Measurements from ENCODE around the gene COLEC12. TPM values are rescaled to one million over a fixed set of nuclear protein-coding genes. Genes with fewer than 3 reads are reported as not detected.

COLEC12 gene
- total RNA-seq, 1 donor from 2014 or later, result 36.7 TPM

DNA sequence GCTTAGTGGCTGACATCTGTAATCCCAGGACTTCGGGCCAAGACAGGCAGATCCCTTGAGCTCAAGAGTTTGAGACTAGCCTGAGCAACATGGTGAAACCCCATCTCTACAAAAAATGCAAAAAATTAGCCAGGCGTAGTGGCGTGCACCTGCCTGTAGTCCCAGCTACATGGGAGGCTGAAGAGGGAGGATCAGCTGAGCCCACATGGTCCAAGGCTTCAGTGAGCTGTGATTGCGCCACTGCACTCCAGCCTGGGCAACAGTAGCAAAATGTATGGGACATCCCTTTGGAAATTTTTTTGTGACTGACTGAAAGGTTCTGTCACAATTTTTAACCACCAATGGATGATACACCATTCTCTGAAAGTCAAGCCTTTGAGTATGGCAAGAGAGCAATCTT lies 6.3 kb upstream of the COLEC12 start:
- DNase-seq (ENCODE audit: low spot score), result no peak

- no peak for DNase-seq (ENCODE audit: low spot score)
Measured at GRCh38 chr18:506264-506663, 5.8 kb upstream of the COLEC12 start.

DNA sequence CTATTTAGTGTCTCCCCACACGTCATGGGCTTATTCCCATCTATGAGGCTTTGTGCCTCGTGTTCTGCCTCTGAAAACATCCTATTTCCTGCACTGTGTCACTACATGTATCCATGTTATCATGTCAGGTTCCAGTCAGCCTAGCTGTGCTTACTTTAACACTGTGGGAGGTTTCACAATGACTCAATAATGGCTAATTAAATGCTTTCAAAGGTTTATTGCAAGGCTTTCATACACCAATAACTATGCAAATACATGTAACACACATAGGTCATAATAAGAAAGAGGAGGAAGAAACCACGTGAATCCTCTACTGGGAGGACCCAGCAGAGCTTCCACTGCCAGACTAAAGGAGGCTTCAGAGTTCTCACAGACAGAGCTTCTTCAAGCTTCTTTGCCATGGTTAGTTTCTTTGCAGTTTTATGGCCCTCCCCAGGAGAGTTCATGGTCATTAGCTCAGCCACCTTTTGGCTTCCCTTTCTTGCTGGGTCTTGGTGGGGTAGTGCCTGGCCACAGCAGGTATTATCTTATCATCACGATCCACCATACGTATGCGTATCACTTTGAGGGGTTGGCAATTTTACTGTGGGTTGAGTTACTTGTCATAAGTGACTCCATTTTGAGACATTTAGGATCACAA lies 5.1 kb upstream of the COLEC12 start:
- DNase-seq (ENCODE audit: low spot score), result no peak

DNA sequence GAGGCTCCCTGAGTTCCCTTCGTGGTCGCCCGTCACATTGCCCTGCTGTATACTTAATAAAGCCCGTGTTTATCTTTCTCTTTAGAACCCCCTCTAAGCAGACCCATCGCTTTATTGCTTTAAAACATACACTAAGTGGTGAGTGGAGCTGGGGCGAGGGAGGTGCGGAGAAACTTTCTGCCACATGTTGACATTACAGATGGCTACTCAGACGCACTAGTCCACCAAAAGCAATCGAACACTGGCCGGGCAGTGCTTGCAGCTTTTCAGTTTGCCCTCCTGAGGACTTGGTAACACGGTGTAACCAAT lies 859 bp upstream of the COLEC12 start:
- no peak for DNase-seq (ENCODE audit: low spot score)

GRCh38 chr18:499776-500631 lies 497 bp downstream of the COLEC12 start:
- DNase-seq (ENCODE audit: low spot score), result no peak

DNA sequence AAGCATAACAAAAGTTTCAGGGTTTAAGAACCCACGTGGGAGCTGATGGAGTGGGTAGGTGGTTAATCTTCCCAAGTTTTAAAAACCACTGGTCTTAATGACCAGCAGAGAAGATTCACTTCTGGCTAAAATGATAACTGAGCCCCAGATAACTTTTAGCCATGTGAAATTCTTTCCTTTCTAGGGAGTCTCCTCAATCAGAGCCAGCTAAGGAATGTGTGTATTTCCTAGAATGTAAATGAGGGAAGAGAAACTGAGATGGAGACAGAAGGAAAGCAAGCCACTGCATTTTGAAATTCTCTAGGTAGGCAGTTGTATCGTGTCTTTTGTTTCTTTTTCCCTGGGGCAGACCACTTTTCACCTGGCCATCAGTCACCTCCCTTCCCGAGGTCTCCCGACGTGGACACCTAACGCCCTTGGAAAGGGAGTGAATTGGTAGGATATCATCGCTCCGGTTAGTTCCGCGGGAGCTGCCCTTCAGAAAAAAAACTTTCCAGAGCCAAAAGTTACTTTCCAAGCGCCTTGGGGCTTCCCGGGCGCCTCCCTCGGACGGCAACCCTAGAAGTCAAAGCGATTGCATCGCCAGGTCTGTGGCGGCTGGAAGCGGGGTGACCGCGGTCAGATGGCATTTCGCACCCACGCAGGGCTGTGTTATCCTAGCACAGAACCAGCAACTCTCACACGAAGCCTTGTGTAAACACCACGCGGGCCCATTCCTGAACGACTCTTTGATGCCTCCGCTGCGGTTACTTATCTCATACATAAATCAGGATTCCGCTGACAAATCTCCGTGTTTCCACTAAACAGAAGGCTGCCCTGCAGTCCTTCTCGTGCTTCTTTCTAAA lies 1.3 kb downstream of the COLEC12 start:
- no peak for DNase-seq (ENCODE audit: low spot score)

DNA sequence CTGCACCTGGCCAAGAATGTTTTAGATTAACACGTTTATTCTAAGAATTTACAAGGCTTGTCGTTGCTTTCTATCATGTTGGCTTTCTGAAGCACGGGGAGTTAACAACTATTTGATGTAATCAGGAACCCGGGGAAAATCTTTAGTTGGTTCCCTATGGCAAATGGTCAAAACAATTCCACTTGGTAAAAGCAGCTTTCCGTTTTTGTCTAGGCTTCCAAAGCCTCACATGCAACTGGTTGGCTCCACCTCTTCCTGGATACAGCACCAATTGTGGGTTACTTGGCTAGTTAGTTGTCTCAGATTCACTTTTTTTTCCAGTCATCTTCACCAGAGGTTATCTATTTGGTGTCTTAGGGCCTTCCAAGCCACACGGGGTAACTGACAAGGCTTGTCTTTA lies 2.8 kb downstream of the COLEC12 start:
- DNase-seq (ENCODE audit: low spot score), result no peak

DNA sequence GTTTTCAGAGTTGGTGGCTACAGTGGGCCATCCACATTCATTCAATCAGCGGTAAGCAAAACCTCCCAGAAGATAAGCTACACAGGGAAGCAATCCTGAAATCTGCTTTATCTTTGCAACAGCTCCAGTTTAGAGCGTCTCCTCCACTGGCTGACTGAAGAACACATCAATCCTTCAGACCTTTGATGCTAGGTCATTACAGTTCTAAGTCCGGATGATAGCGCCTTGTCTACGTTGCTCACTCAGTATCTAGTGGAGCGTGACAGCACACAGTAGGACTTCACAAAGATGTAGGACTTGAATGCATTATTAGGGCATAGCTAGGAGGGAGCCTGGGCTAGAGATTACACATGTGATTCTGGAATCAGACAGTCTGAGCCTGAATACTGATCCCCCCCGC lies 5.0 kb downstream of the COLEC12 start:
- DNase-seq (ENCODE audit: low spot score), result no peak

DNA sequence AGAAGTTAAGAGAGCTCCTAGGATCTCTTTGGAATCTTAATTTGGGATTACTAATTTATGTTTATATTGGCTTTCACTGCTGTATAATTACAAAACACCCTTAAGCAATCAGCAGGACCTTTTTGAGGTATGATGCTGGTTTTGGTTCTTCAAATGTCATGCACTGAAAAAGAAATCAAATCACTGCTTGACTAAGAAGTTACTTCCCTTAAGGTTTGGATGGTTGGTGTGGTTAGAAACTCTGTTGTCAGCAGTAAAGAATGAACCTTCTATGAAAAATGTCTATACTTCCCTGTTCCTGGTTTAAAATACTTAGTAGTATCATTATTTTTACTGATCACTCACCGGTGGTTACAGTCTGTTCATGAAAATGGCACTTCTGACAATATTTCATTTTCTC lies 5.5 kb downstream of the COLEC12 start:
- no peak for DNase-seq (ENCODE audit: low spot score)

DNA sequence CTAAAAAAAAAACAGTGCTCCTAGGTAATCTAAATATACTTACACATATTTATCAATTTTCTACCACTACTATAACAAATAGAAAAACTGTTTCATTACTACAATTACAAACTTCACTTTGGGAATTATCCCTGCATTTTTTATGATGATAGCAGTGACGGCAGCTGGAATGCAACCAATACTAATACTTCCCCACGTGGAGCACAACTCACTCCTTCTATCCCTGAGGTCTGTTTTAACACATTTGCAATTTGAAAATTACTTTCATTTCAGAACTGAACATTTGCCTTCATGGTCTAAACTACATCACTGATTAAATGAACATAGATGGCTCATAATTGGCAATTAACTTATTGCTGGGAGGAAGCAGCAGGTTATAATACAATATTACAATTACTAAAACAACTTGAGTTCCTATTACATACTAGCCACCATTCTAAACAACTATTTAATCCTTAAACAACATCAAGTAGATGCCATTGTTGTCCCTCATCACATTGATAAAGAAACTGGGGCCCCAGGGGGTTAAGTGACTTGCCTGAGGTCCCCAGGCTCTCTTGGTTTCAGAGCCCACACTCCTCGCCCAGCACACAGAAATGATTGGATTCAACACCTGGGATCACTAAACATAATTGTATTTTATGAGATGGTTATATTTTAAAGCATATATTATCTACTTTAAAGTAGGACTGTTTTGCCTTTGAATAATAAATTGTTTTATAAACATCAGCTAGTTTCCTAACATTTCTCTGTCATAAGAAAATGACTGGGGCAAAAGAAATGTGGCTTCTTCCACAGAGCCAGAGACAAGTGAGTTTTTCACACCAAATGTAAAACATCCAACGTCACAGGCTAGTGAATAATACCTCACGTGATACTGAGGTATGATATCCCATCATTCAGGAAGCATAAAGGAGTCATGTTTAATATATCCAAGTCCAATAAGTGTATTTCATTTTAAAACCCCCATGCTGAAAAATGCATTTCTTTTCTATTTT lies 6.2 kb downstream of the COLEC12 start:
- no peak for DNase-seq (ENCODE audit: low spot score)

- no peak for DNase-seq (ENCODE audit: low spot score)
Measured at GRCh38 chr18:492451-492850, 8.1 kb downstream of the COLEC12 start.

DNA sequence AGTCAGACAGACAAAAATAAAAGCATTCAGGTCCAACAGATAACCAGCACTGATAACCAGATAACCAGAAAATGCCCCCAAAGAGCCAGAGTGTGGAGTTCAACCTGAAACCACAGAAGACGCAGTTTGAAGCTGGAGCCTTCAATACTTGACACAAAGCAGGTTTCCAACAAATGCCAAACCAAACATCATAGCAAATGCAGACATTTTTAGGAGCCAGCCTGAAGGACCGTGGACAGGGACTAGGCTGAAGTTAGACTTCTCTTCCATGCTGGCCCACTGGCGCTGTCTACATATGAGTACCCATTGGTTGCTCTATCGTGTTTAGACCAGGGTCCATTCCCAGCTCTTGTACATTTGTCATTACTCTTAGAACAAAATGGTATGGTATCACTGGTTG lies 9.9 kb downstream of the COLEC12 start:
- no peak for DNase-seq (ENCODE audit: low spot score)

DNA sequence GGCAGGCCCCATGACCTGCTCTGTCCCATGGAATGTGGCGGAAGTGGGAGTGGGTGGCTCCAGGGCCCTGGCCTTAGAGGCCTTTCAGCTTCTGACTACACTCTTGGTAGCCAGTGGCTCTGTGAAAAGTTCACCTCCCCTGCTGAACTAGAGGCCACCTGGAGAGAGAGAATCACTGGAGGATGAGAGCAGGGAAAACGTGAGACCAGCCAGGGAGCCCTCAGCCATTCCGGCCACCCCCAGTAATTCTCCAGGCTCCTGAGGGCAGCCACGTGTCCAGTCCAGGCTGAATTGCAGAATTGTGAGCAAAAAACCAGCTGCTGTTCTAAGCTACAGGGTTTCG lies 10.5 kb downstream of the COLEC12 start:
- DNase-seq (ENCODE audit: low spot score), result no peak

GRCh38 chr18:489244-490023 lies 11.1 kb downstream of the COLEC12 start:
- DNase-seq (ENCODE audit: low spot score), result no peak

GRCh38 chr18:486929-487740 lies 13.4 kb downstream of the COLEC12 start:
- DNase-seq (ENCODE audit: low spot score), result no peak

GRCh38 chr18:484749-485464 lies 15.6 kb downstream of the COLEC12 start:
- DNase-seq (ENCODE audit: low spot score), result no peak

DNA sequence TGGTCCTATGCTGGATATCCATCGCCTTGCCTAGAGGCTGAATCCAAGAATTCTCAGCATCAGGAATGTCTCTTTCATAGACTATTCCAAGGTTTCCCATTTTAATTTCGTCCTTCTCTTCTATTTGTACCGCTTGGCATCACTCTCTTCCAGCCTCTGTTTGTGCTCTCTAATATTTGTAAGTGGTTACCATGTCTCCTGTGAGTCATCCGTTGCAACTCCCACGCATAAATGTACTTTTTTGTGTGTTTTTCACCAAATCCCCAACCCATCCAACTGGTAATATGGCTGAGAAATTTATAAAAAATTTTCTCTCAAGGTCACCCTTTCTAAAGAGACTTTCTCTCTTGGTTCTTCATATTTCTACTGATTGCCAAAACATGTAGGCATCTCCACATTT lies 21.8 kb downstream of the COLEC12 start:
- no peak for DNase-seq (ENCODE audit: low spot score)

- DNase-seq (ENCODE audit: low spot score), result no peak
Measured at GRCh38 chr18:477565-477964, 22.9 kb downstream of the COLEC12 start.

DNA sequence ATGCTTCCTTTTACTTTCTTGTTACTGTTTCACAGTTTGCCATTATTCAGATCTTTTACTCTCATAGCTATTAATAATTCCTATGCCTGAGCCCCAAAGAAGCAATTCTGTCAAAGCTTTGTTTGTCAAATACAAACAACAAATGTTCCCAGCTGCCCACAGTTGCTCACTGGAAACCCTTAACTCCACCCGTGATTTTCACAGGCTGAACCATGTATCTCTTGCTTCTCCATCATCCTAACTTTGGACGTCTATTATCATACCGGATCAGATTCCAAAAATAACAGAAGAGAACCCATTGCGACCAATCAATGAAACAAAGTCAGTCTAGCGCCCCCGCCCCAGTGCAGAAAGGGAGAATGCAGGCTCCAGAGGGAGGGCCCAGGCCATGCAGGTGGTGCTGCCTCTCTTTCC lies 24.2 kb downstream of the COLEC12 start:
- no peak for DNase-seq (ENCODE audit: low spot score)
